H1 (cell line): ENCODE data around the gene NPIPB8. TPM values are rescaled to one million over a fixed set of nuclear protein-coding genes. Genes with fewer than 3 reads are reported as not detected.
"Not testable (repeated sequence)": the region's sequence is repeated elsewhere in the genome, so short reads cannot be mapped to it uniquely, and the experiment has no call there.

Experiments
- CTCF ChIA-PET: fragments of 300-600 bp; sonication (Branson Sonifier 250); formaldehyde crosslinking; loops from one replicate; lab custom pipeline; 2021; ENCODE audit not compliant: partially characterized antibody; lab: Charles Lee
- POLR2A ChIA-PET: fragments of 300-600 bp; sonication (Branson Sonifier 250); formaldehyde crosslinking; loops from one replicate; lab custom pipeline; 2021; ENCODE audit warnings: inconsistent platforms; ENCODE audit not compliant: partially characterized antibody; lab: Charles Lee
- DNase-seq, 2 experiments: peaks; one replicate each; pipeline versions ENCODE4 v3.0.0 to v3.0.0-alpha.2; 2010 to 2022; ENCODE audit warnings: low spot score in 2 of 2, low read depth in 1 of 2, mixed read lengths in 1 of 2
- FAIRE-seq: peaks from 2 replicates; lab custom pipeline; 2011; peaks lifted over from hg19 to GRCh38; lab: Jason Lieb, UNC
- H2AFZ ChIP-seq: 2 replicates; pipeline ENCODE4 v1.8.1; 2012; ENCODE audit warnings: low read length, inconsistent platforms
- H2AK5ac ChIP-seq: 2 replicates; pipeline ENCODE4 v1.6.1; 2013; ENCODE audit warnings: low read depth, low read length
- H2BK120ac ChIP-seq: replicated peaks from 2 replicates; pipeline ENCODE3; 2013; ENCODE audit warnings: low read depth, low read length, inconsistent platforms
- H2BK12ac ChIP-seq: 2 replicates; pipeline ENCODE4 v1.6.1; 2013; ENCODE audit warnings: low read depth, low read length
- H2BK15ac ChIP-seq: 2 replicates; pipeline ENCODE4 v1.6.1; 2013; ENCODE audit warnings: low read length
- H2BK20ac ChIP-seq: 2 replicates; pipeline ENCODE4 v1.6.1; 2013; ENCODE audit warnings: low read length
- H2BK5ac ChIP-seq: 2 replicates; pipeline ENCODE4 v1.6.1; 2013; ENCODE audit warnings: low read depth, low read length
- H3K14ac ChIP-seq: 2 replicates; pipeline ENCODE4 v1.6.1; 2013; ENCODE audit warnings: inconsistent platforms; ENCODE audit not compliant: insufficient read length
- H3K18ac ChIP-seq: 2 replicates; pipeline ENCODE4 v1.6.1; 2013; ENCODE audit warnings: low read length; ENCODE audit errors: extremely low read depth
- H3K23ac ChIP-seq: 2 replicates; pipeline ENCODE4 v1.6.1; 2013; ENCODE audit warnings: inconsistent platforms; ENCODE audit not compliant: insufficient read length
- H3K23me2 ChIP-seq: 2 replicates; pipeline ENCODE4 v1.6.1; 2013; ENCODE audit warnings: low read depth, low read length
- H3K27ac ChIP-seq: 2 replicates; pipeline ENCODE4 v1.6.1; 2011; ENCODE audit warnings: low read depth, low read length, inconsistent platforms
- H3K27me3 ChIP-seq, 4 experiments: replicated peaks in 1 of 4; 1 replicate in 1 of 4; 2 replicates in 3 of 4; pipeline versions ENCODE4 v1.6.1 to v1.8.1; 2011 to 2013; ENCODE audit warnings: low read length in 3 of 4, mild to moderate bottlenecking in 3 of 4, inconsistent platforms in 2 of 4, mixed read lengths in 2 of 4, moderate library complexity in 1 of 4; ENCODE audit not compliant: control insufficient read depth in 3 of 4, insufficient read depth in 3 of 4; ENCODE audit errors: extremely low read depth in 1 of 4
- H3K36me3 ChIP-seq, 4 experiments: 2 replicates each; pipeline versions ENCODE4 v1.6.1 to v1.8.1; 2011 to 2013; ENCODE audit warnings: mild to moderate bottlenecking in 4 of 4, low read length in 3 of 4, moderate library complexity in 2 of 4, control low read depth in 1 of 4, inconsistent platforms in 1 of 4; ENCODE audit not compliant: insufficient read depth in 4 of 4, control insufficient read depth in 2 of 4
- H3K4ac ChIP-seq: replicated peaks from 2 replicates; pipeline ENCODE3; 2013; ENCODE audit warnings: low read length, low read depth, mixed read lengths, inconsistent platforms; ENCODE audit not compliant: insufficient read length
- H3K4me1 ChIP-seq, 4 experiments: replicated peaks in 1 of 4; 1 replicate in 1 of 4; 2 replicates in 3 of 4; pipeline versions ENCODE4 v1.6.1 to v1.8.1; 2011 to 2013; ENCODE audit warnings: low read length in 3 of 4, inconsistent platforms in 2 of 4, mixed read lengths in 1 of 4; ENCODE audit not compliant: insufficient read depth in 4 of 4, control insufficient read depth in 3 of 4
- H3K4me2 ChIP-seq, 2 experiments: 2 replicates each; pipeline versions ENCODE4 v1.6.1 to v1.8.1; 2011 to 2013; ENCODE audit warnings: low read depth in 2 of 2, low read length in 2 of 2, control low read depth in 1 of 2, inconsistent platforms in 1 of 2, mild to moderate bottlenecking in 1 of 2; ENCODE audit not compliant: insufficient read depth in 1 of 2
- H3K4me3 ChIP-seq, 4 experiments: fragments of 200-600, 300-600 bp in 1 of 4; sonication (generic), shearing (Covaris generic), sonication (Bioruptor Twin) in 1 of 4; 2 replicates each; pipeline versions ENCODE4 v1.5.1 to v1.8.1; 2011 to 2016; ENCODE audit warnings: low read length in 4 of 4, low read depth in 3 of 4, control low read depth in 2 of 4, inconsistent platforms in 2 of 4, mild to moderate bottlenecking in 2 of 4, mixed read lengths in 1 of 4, moderate library complexity in 1 of 4; ENCODE audit not compliant: insufficient read depth in 2 of 4; ENCODE audit errors: extremely low read depth in 1 of 4
- H3K56ac ChIP-seq: replicated peaks from 2 replicates; pipeline ENCODE3; 2013; ENCODE audit warnings: low read depth, mild to moderate bottlenecking, mixed read lengths, low read length, inconsistent platforms; ENCODE audit not compliant: insufficient read length
- H3K79me1 ChIP-seq: 2 replicates; pipeline ENCODE4 v1.6.1; 2013; ENCODE audit warnings: low read depth, low read length, control low read depth
- H3K79me2 ChIP-seq, 2 experiments: 2 replicates each; pipeline versions ENCODE4 v1.6.1 to v1.8.1; 2012 to 2013; ENCODE audit warnings: low read length in 2 of 2, mild to moderate bottlenecking in 2 of 2, inconsistent platforms in 1 of 2; ENCODE audit not compliant: insufficient read depth in 2 of 2, control insufficient read depth in 1 of 2
- H3K9ac ChIP-seq, 4 experiments: replicated peaks in 1 of 4; 1 replicate in 1 of 4; 2 replicates in 3 of 4; pipeline versions ENCODE4 v1.6.1 to v1.8.1; 2011 to 2013; ENCODE audit warnings: low read depth in 3 of 4, low read length in 3 of 4, control low read depth in 2 of 4, mild to moderate bottlenecking in 2 of 4, moderate library complexity in 2 of 4, inconsistent platforms in 1 of 4; ENCODE audit errors: extremely low read depth in 1 of 4
- H3K9me3 ChIP-seq, 2 experiments: 2 replicates each; pipeline versions ENCODE4 v1.6.1 to v1.8.1; 2012 to 2013; ENCODE audit warnings: mild to moderate bottlenecking in 2 of 2, moderate library complexity in 2 of 2, control low read depth in 1 of 2, inconsistent platforms in 1 of 2, low read depth in 1 of 2, low read length in 1 of 2, mixed read lengths in 1 of 2; ENCODE audit not compliant: insufficient read depth in 2 of 2
- H4K20me1 ChIP-seq, 2 experiments: replicated peaks in 1 of 2; 2 replicates each; pipeline versions ENCODE3 to v1.8.1; 2011 to 2013; ENCODE audit warnings: inconsistent platforms in 2 of 2, low read length in 2 of 2, mild to moderate bottlenecking in 1 of 2; ENCODE audit not compliant: insufficient read depth in 2 of 2, control insufficient read depth in 1 of 2
- H4K5ac ChIP-seq: 2 replicates; pipeline ENCODE4 v1.6.1; 2013; ENCODE audit warnings: low read length, low read depth, mixed read lengths, inconsistent platforms; ENCODE audit not compliant: insufficient read length
- H4K8ac ChIP-seq: 2 replicates; pipeline ENCODE4 v1.8.0; 2013; ENCODE audit warnings: mild to moderate bottlenecking, moderate library complexity, low read length, inconsistent platforms; ENCODE audit not compliant: insufficient read depth; ENCODE audit errors: extremely low read depth
- H4K91ac ChIP-seq: replicated peaks from 2 replicates; pipeline ENCODE3; 2013; ENCODE audit warnings: low read length, mixed read lengths, inconsistent platforms; ENCODE audit not compliant: insufficient read length
- WGBS, 2 experiments: shearing (Covaris generic) in 1 of 2; methylation state at CpG; one replicate each; pipeline versions ENCODE4 v1.1.6 to v1.1.7; 2013 to 2015; ENCODE audit warnings: low lambda C conversion rate in 2 of 2, mixed read lengths in 2 of 2, inconsistent platforms in 1 of 2, low coverage in 1 of 2, missing lambda C conversion rate in 1 of 2; ENCODE audit not compliant: insufficient replicate concordance in 2 of 2, insufficient coverage in 1 of 2, insufficient read length in 1 of 2; ENCODE audit errors: extremely low coverage in 1 of 2, missing lambda C conversion rate in 1 of 2; 5-methylcytosine and 5-hydroxymethylcytosine counted together
- polyA plus RNA-seq, 7 experiments: library from polyadenylated mRNA; depleted of rRNA in 3 of 7; stranded (reverse) in 5 of 7; unstranded in 2 of 7; fragments of >200 nt in 5 of 7; fragments of 200-250 nt in 2 of 7; gene quantifications; 1 replicate in 5 of 7; 2 replicates in 1 of 7; 4 replicates in 1 of 7; pipeline versions ENCODE4 v1.2.1 to v1.2.3, GENCODE V29; 2011 to 2013; ENCODE audit warnings: missing spikeins in 2 of 7, mixed read lengths in 2 of 7
- total RNA-seq: library from RNA; stranded (reverse); fragmentation: NEBNext Ultra II Directional; extraction: Animal tissue kit (Norgen Biotek cat#: 25700); gene quantifications from 2 replicates; pipeline ENCODE4 v1.2.1, GENCODE V29; 2021

NPIPB8 gene
- total and polyA plus RNA-seq, 2 of the 8 experiments (the other 6 are each of a cell fraction or from before 2014, with no cell fraction given), result 0.05 TPM; not detected in 1

GRCh38 chr16:28689425-28689824, 51.6 kb downstream of the NPIPB8 start:
- H3K14ac ChIP-seq, H3K79me2 ChIP-seq, H3K4me3 ChIP-seq, H2BK20ac ChIP-seq, H3K18ac ChIP-seq, FAIRE-seq, H3K4me1 ChIP-seq, H4K8ac ChIP-seq, CTCF ChIA-PET, H2BK15ac ChIP-seq, H2BK120ac ChIP-seq, H2AFZ ChIP-seq, H3K9ac ChIP-seq, H3K36me3 ChIP-seq, H3K23me2 ChIP-seq, H4K20me1 ChIP-seq, H4K5ac ChIP-seq, H4K91ac ChIP-seq, H2BK5ac ChIP-seq, H2AK5ac ChIP-seq, H3K9me3 ChIP-seq, H3K23ac ChIP-seq, H3K79me1 ChIP-seq, DNase-seq, H3K4me2 ChIP-seq, POLR2A ChIA-PET, H2BK12ac ChIP-seq, H3K4ac ChIP-seq, H3K27ac ChIP-seq, H3K27me3 ChIP-seq, H3K56ac ChIP-seq: not testable (repeated sequence)
- no CpG with 5 or more reads among the region's 13 CpGs for WGBS, 2 experiments

GRCh38 chr16:28691722-28692121, 53.9 kb downstream of the NPIPB8 start:
- H3K9me3 ChIP-seq, H3K79me1 ChIP-seq, DNase-seq, H3K4me3 ChIP-seq, H3K4me2 ChIP-seq, H3K79me2 ChIP-seq, H4K20me1 ChIP-seq, H4K91ac ChIP-seq, H2BK12ac ChIP-seq, H3K56ac ChIP-seq, H3K9ac ChIP-seq, H2BK120ac ChIP-seq, H4K5ac ChIP-seq, H2AK5ac ChIP-seq, POLR2A ChIA-PET, H3K23ac ChIP-seq, H3K14ac ChIP-seq, H3K36me3 ChIP-seq, H3K27ac ChIP-seq, H3K23me2 ChIP-seq, H3K4me1 ChIP-seq, H2BK20ac ChIP-seq, FAIRE-seq, H3K4ac ChIP-seq, H3K18ac ChIP-seq, H3K27me3 ChIP-seq, H4K8ac ChIP-seq, H2BK15ac ChIP-seq, CTCF ChIA-PET, H2BK5ac ChIP-seq, H2AFZ ChIP-seq: not testable (repeated sequence)
- WGBS, 2 experiments, result 87% methylated on average over 2 of the region's 4 CpGs; no CpG with 5 or more reads in 1 of the 2 experiments
